Psoas muscle (tissue), 8 donors: ENCODE measurements around the gene CCDC57. TPM values are rescaled to one million over a fixed set of nuclear protein-coding genes. Genes with fewer than 3 reads are reported as not detected.

Experiments
- ATAC-seq, 4 donors: fragments of 200-7000 bp; cut with Tn5 transposase; one replicate each; pipeline ENCODE4 v1.9.1; 2020; ENCODE audit warnings: moderate library complexity in 3 of 4, mild to moderate bottlenecking in 2 of 4
- DNase-seq, 2 donors: peaks; one replicate each; pipeline ENCODE4 v3.0.0-alpha.2; 2020
- H3K27ac ChIP-seq: fragments of 200-600 bp; one replicate; pipeline ENCODE4 v1.8.0; 2022
- H3K27me3 ChIP-seq, 3 donors: fragments of 200-600 bp in 1 of 3; one replicate each; pipeline versions ENCODE4 v1.6.1 to v1.8.0; 2013 to 2022; ENCODE audit warnings: low read length in 2 of 3, mild to moderate bottlenecking in 2 of 3, moderate library complexity in 1 of 3; ENCODE audit not compliant: insufficient read depth in 3 of 3
- H3K36me3 ChIP-seq, 2 donors: fragments of 200-600 bp in 1 of 2; one replicate each; pipeline versions ENCODE4 v1.6.1 to v1.8.0; 2013 to 2022; ENCODE audit warnings: low read depth in 1 of 2, mild to moderate bottlenecking in 1 of 2, moderate library complexity in 1 of 2; ENCODE audit not compliant: insufficient read depth in 1 of 2
- H3K4me1 ChIP-seq: fragments of 200-600 bp; one replicate; pipeline ENCODE4 v1.8.0; 2022
- H3K4me3 ChIP-seq: fragments of 200-600 bp; one replicate; pipeline ENCODE4 v1.8.0; 2022; ENCODE audit warnings: mild to moderate bottlenecking
- H3K9me3 ChIP-seq: fragments of 200-600 bp; one replicate; pipeline ENCODE4 v1.8.0; 2022
- WGBS, 3 donors: extraction: QIAGEN DNeasy Blood & Tissue Kit; methylation state at CpG; one replicate each; pipeline versions ENCODE4 v1.1.6 to v1.1.7; 2013; 5-methylcytosine and 5-hydroxymethylcytosine counted together
- intact Hi-C, 2 donors: fragments of 100-400 bp; cut with DNase I; formaldehyde crosslinking; loops; one replicate each; pipeline versions ENCODE4 v1.11.0 to v1.14.2; 2022
- polyA plus RNA-seq, 3 donors: library from polyadenylated mRNA; stranded (reverse); fragments of 200-250 nt; gene quantifications; one replicate each; pipeline ENCODE4 v1.2.3, GENCODE V29; 2013
- total RNA-seq, 4 donors: library from RNA; stranded (reverse); fragmentation: NEBNext Ultra II Directional in 2 of 4; extraction: Animal tissue kit (Norgen Biotek cat#: 25700) in 2 of 4; gene quantifications; one replicate each; pipeline versions ENCODE4 v1.2.1 to v1.2.4, GENCODE V29; 2021 to 2023
- TF ChIP-seq, protein P1 (sequence below): fragments of 200-600 bp; IDR thresholded peaks from one replicate; pipeline ENCODE4 v1.8.0; 2022; ENCODE audit warnings: antibody characterized with exemption
- donor health status: healthy with polysubstance abuse.
- donor health status: DM: no; HTN: no; CAD: no; lungs with moderate emphysema.
- donor health status: Bipolar disorder and iron deficiency.
- donor health status: healthy.
- donor health status: DM: yes; HTN: yes; CAD: no.
- donor health status: DM: no; HTN: no; CAD: no.
- donor health status: DM: no; HTN: no; CAD: no.
- donor health status: DM: yes; HTN: yes; CAD: no.

Gene CCDC57
- total and polyA plus RNA-seq, 7 donors = 7.2 to 15.3 (median 11.1) TPM

DNA sequence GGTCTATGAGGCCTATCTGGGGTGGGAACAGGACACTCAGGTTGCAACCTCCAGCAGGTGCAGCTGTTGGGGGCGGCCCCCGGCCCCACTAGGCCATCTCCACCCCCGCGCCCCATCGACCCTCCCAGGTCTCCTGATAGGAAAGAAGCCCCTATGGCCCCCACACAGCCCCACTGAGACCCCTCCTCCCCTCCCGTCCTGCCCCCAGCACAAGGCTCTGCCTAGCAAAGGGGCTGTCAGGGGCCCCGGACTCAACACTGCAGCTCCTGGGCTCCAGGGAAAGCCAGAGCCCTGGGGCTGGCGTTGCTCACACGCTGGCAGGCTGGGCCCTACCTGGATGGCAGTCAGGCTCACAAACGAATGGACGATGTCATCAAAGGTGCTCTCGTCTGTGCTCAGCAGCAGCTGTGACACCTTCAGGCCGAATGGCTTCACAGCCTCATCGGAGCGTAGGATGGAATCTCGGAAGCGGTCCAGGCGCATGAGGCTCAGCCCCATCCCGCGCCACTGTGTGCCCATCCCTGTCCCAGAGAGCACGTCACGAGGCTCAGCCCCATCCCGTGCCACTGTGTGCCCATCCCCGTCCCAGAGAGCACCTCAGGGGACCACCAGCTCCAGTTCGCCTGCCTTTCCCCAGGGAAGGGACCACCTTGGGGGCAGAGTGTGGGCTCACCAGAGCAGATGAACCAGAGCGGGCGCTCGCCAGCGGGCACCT lies 121.9 kb downstream of the CCDC57 start:
- ATAC-seq (no peak), DNase-seq (peak in 1 of 2 donors; percentile 46)
- H3K4me1 ChIP-seq = no peaks in the 10 kb centered on the region
- H3K36me3 ChIP-seq = peaks cover 9 to 99% of the 10 kb centered on the region in 2 donors
- H3K4me3 ChIP-seq = no peak overlapping the region
- no peaks in the 10 kb centered on the region for H3K27me3 ChIP-seq
- intact Hi-C loops = no loop called here
- no peak overlapping the region for H3K27ac ChIP-seq
- WGBS, 3 donors = 91 to 96% (median 95%) methylated on average over 28 to 29 of the region's 29 CpGs
- H3K9me3 ChIP-seq = no peaks in the 10 kb centered on the region
- TF ChIP-seq, protein P1, sequence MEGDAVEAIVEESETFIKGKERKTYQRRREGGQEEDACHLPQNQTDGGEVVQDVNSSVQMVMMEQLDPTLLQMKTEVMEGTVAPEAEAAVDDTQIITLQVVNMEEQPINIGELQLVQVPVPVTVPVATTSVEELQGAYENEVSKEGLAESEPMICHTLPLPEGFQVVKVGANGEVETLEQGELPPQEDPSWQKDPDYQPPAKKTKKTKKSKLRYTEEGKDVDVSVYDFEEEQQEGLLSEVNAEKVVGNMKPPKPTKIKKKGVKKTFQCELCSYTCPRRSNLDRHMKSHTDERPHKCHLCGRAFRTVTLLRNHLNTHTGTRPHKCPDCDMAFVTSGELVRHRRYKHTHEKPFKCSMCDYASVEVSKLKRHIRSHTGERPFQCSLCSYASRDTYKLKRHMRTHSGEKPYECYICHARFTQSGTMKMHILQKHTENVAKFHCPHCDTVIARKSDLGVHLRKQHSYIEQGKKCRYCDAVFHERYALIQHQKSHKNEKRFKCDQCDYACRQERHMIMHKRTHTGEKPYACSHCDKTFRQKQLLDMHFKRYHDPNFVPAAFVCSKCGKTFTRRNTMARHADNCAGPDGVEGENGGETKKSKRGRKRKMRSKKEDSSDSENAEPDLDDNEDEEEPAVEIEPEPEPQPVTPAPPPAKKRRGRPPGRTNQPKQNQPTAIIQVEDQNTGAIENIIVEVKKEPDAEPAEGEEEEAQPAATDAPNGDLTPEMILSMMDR = no peak

DNA sequence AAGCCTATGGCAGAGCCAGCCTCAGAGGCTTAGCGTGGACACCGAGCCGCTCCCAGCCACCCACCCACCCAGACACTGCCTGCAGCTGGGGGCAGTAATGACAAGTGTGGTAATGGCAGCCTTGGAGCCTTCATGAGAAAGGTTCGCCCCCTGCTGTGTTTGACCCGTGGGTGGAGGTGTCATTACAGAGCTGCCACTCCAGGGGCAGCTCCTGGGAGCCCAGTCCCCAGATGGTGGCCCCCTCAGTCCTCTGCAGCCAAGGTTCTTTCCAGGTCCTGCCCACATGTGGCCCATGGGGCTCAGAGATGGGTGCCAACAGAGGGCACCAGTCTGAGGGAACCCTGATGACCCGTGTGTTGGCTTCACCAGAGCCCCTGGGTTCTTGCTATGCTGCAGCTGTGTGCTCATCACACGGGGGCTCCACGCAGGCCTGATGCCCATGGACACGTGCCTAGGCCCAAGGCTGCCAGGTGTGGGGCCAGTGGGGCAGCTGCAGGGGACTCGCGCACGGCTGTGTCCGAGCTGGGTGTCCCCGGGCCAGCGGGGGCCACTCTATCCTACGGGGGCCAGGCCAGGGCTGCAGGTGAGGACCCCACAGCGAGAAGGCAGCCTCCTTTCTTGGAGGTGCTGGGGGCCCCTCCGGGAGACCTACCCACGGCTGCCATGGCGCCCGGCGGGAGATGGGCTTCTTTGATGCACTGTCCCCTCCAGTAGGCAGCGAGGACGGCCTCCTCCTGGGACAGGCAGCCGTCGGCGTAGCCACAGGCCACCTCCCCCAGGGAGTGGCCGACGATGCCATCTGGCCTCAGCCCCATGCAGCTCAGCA lies 122.7 kb downstream of the CCDC57 start:
- DNase-seq (peak; percentile 10 to 39), ATAC-seq (no peak)
- WGBS, 3 donors = 86 to 89% (median 89%) methylated on average over 24 to 29 of the region's 29 CpGs
- Histone ChIP-seq H3K27me3 (no peaks in the 10 kb centered on the region), H3K36me3 (peaks cover 9 to 99% of the 10 kb centered on the region in 2 donors), H3K9me3 (no peaks in the 10 kb centered on the region), H3K4me3 (no peak overlapping the region), H3K27ac (no peak overlapping the region), H3K4me1 (no peaks in the 10 kb centered on the region)
- intact Hi-C loops = no loop called here
- TF ChIP-seq, protein P1 = no peak

DNA sequence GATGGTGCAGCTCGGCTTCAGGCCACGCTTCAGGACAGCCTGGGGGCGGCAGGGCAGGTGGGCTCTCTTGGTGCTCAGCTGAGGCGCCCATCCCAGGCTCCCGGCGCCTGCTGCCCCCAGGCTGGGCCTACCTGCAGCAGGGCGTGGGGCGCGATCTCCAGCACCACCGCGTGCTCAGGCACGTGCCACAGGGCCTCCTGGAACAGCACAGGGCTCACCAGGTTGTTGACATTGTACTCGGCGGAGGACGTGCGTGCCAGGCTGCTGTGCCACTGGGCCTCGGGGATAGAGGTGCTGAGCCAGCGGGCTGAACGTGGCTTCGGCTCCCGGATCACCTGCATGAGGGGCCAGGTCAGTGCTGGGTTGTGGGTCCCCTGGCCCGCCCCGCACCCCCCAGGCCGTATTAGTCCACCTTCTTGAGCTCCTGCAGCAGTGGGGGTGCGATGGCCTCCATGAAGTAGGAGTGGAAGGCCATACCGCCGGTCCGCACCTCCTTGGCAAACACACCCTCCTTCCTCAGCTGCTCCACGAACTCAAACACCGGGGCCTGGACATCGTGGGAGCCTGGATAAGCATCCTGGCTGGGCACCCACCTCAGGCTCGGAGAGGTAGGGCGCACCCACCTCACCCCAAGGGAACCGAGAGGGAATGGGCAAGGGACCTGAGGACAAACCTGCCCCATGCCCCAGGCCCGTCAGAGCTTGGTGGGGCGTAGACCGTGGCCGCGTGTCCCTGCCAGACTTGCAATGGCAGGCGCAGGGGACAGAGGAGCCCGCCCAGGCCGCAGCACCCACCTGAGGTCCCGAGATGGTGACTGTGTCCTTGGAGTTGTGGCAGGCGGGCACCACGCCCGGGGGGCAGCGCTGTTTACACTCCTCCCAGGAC lies 123.6 kb downstream of the CCDC57 start:
- ATAC-seq = no peak
- DNase-seq = peak; percentile 11 to 55
- peaks cover 11 to 100% of the 10 kb centered on the region in 2 donors for H3K36me3 ChIP-seq

More for the DNA sequence above, 123.6 kb downstream of the CCDC57 start:
- H3K27me3 ChIP-seq = no peaks in the 10 kb centered on the region
- no peak overlapping the region for H3K27ac ChIP-seq
- TF ChIP-seq, protein P1 = no peak
- intact Hi-C loops = no loop called here
- 93 to 95% (median 94%) methylated on average over 42 to 47 of the region's 47 CpGs for WGBS, 3 donors
- no peaks in the 10 kb centered on the region for H3K9me3 ChIP-seq
- H3K4me1 ChIP-seq = no peaks in the 10 kb centered on the region
- H3K4me3 ChIP-seq = no peak overlapping the region
